ENCODE data around the gene MYBBP1A. TPM values are rescaled to one million over a fixed set of nuclear protein-coding genes. Genes with fewer than 3 reads are reported as not detected.

The MYBBP1A gene
- total RNA-seq, 1 experiment from 2014 or later = 177 TPM

DNA sequence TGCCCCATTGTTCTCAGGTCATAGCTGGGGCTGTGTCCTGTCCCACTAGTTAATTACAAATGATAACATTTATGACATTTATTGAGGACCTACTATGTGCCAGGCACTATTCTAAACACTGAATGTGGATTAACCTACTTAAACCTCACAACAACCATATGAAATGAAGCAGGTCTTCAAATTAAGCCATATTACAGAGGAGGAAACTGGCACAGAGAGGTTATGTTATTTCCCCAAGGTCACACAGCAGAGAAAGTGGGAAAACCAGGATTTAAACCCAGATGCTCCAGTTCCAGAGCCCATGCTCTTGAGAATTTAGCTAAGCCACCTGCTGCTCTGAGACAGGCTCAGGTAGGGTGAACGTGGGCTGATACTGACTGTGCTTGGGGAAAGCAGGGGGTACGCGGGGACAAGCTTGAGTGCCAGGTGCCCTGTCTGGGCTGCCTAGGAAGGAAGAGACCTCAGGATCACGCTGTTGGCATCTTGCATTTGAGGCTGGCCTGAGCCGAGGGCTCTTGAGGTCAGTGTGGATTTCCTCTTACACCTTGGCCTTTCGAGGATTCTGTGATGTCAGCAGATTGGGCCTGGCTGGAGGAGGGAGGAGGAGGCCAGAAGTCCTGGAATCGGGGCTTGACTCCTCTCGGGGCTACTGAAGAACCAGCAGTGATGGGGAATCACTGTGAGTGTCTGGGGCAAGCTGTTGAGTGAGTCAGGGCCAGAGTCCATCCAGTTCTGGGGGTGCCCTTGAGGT, 47.6 kb downstream of the MYBBP1A start:
- Histone ChIP-seq H3K36me3 (ENCODE audit: insufficient read depth, low read length, poor library complexity, severe bottlenecking) (no peaks in the 10 kb centered on the region), H3K4me1 (ENCODE audit: insufficient read depth, low read length, poor library complexity, severe bottlenecking) (no peaks in the 10 kb centered on the region), H3K4me3 (ENCODE audit: low read depth, low read length, poor library complexity, severe bottlenecking) (no peak overlapping the region), H3K9me3 (ENCODE audit: low read depth, low read length, poor library complexity, severe bottlenecking) (no peaks in the 10 kb centered on the region), H3K27me3 (replicated peaks; ENCODE audit: insufficient read depth, low read depth, low read length, poor library complexity) (no peaks in the 10 kb centered on the region), H3K27ac (ENCODE audit: low read depth, low read length, poor library complexity, severe bottlenecking) (no peak overlapping the region)
- ChIA-PET POLR2A (ENCODE audit: low non-redundant PET) (no interaction called here), CTCF (no interaction called here)
- intact Hi-C loops (cut with micrococcal nuclease; ENCODE audit: unreplicated experiment) = no loop called here
- no peak for TF ChIP-seq EZH2 (IDR thresholded peaks at IDR 0.05; ENCODE audit: borderline replicate concordance, low read depth, low read length, poor library complexity, severe bottlenecking)
- no peak for DNase-seq (ENCODE audit: low spot score)
- no TSS peak for BruUV-seq (replicated peaks)

DNA sequence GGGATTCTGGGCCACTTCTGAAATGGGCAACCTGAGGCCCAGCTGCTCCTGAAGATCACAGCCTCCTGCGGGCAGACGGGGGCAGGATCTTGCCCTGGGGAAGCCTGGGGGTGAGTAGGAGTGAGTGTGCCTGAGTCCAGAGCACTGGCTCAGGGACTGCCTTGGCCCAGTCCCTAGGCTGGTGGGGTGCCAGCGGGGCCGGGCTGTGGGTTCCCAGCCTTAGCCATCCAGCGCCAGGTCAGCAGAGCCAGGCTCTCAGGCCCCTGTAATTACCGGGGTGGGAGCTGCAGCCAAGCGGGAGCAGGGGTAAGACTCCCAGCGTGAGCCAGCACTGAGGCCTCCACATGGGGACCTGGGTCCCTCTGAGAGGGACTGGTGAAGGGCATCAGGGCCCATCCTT, 48.3 kb downstream of the MYBBP1A start:
- H3K36me3 ChIP-seq (ENCODE audit: insufficient read depth, low read length, poor library complexity, severe bottlenecking) = no peaks in the 10 kb centered on the region
- intact Hi-C loops (cut with micrococcal nuclease; ENCODE audit: unreplicated experiment) = no loop called here
- no peak overlapping the region for H3K4me3 ChIP-seq (ENCODE audit: low read depth, low read length, poor library complexity, severe bottlenecking)
- TF ChIP-seq, protein P1, sequence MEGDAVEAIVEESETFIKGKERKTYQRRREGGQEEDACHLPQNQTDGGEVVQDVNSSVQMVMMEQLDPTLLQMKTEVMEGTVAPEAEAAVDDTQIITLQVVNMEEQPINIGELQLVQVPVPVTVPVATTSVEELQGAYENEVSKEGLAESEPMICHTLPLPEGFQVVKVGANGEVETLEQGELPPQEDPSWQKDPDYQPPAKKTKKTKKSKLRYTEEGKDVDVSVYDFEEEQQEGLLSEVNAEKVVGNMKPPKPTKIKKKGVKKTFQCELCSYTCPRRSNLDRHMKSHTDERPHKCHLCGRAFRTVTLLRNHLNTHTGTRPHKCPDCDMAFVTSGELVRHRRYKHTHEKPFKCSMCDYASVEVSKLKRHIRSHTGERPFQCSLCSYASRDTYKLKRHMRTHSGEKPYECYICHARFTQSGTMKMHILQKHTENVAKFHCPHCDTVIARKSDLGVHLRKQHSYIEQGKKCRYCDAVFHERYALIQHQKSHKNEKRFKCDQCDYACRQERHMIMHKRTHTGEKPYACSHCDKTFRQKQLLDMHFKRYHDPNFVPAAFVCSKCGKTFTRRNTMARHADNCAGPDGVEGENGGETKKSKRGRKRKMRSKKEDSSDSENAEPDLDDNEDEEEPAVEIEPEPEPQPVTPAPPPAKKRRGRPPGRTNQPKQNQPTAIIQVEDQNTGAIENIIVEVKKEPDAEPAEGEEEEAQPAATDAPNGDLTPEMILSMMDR (conservative IDR thresholded peaks at IDR 0.05; ENCODE audit: low read depth, low read length) = no peak
- no peak for TF ChIP-seq EZH2 (IDR thresholded peaks at IDR 0.05; ENCODE audit: borderline replicate concordance, low read depth, low read length, poor library complexity, severe bottlenecking)
- H3K4me1 ChIP-seq (ENCODE audit: insufficient read depth, low read length, poor library complexity, severe bottlenecking) = no peaks in the 10 kb centered on the region
- CTCF ChIA-PET = no interaction called here
- POLR2A ChIA-PET (ENCODE audit: low non-redundant PET) = no interaction called here
- no peak overlapping the region for H3K27ac ChIP-seq (ENCODE audit: low read depth, low read length, poor library complexity, severe bottlenecking)
- BruUV-seq (replicated peaks) = no TSS peak
- no peak for DNase-seq (ENCODE audit: low spot score)
- no peaks in the 10 kb centered on the region for H3K9me3 ChIP-seq (ENCODE audit: low read depth, low read length, poor library complexity, severe bottlenecking)
- H3K27me3 ChIP-seq (replicated peaks; ENCODE audit: insufficient read depth, low read depth, low read length, poor library complexity) = peaks cover 4% of the 10 kb centered on the region

DNA sequence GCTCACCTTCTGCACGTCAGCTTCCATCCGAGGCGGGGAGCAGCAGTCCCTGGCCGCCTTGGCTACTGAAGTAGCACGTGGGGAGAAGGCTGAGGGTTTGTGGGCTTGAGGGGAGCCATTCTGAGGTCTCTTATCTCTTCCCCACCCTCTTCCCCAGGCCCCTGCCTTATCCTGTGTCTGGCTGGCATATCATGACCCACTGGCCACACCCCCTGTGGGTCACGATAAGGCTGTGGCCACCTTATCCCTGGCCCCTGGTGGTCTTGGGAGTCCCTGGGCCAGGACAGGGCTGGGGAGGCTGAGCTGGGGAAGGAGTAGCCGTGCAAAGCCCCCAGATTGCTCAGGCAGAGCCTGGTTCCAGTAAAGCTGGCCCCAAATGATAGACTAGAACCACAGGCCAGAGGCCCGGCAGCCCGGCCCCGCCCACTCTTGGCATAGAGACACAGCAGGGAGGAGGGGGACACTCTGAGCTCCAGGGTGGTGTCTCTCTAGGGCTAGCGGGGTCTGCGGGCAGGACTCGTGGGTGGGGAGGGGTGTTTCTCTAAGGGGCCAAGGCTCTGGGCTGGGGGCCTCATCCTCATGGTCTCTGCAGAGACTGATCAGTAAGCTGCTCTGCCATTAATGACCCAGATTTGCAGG, 48.9 kb downstream of the MYBBP1A start:
- BruUV-seq (replicated peaks) = no TSS peak
- no peaks in the 10 kb centered on the region for H3K9me3 ChIP-seq (ENCODE audit: low read depth, low read length, poor library complexity, severe bottlenecking)
- no peak for DNase-seq (ENCODE audit: low spot score)
- no peaks in the 10 kb centered on the region for H3K4me1 ChIP-seq (ENCODE audit: insufficient read depth, low read length, poor library complexity, severe bottlenecking)
- H3K36me3 ChIP-seq (ENCODE audit: insufficient read depth, low read length, poor library complexity, severe bottlenecking) = no peaks in the 10 kb centered on the region
- POLR2A ChIA-PET (ENCODE audit: low non-redundant PET) = no interaction called here
- H3K27ac ChIP-seq (ENCODE audit: low read depth, low read length, poor library complexity, severe bottlenecking) = no peak overlapping the region
- TF ChIP-seq EZH2 (IDR thresholded peaks at IDR 0.05; ENCODE audit: borderline replicate concordance, low read depth, low read length, poor library complexity, severe bottlenecking) = no peak
- TF ChIP-seq, protein P1 (conservative IDR thresholded peaks at IDR 0.05; ENCODE audit: low read depth, low read length) = no peak
- H3K4me3 ChIP-seq (ENCODE audit: low read depth, low read length, poor library complexity, severe bottlenecking) = no peak overlapping the region
- intact Hi-C loops (cut with micrococcal nuclease; ENCODE audit: unreplicated experiment) = no loop called here
- H3K27me3 ChIP-seq (replicated peaks; ENCODE audit: insufficient read depth, low read depth, low read length, poor library complexity) = peaks cover 10% of the 10 kb centered on the region
- CTCF ChIA-PET = no interaction called here

Data from A673 (cell line).